ENCODE measurements around the gene G0S2.

G0S2 gene

GRCh38 chr1:209721323-209721722, 46.1 kb downstream of the G0S2 start:
- DNase-seq = no peak

GRCh38 chr1:209723265-209723664, 48.1 kb downstream of the G0S2 start:
- DNase-seq = no peak

GRCh38 chr1:209723756-209724693, 48.8 kb downstream of the G0S2 start:
- no peak for DNase-seq

Data from NK-92 treated with Interleukin-12 subunit alpha and Interleukin-12 subunit beta, amount 100 ng/mL, for 24 hours (cell line).